MG63 (cell line): Measurements from ENCODE around the gene ST6GALNAC3. TPM values are rescaled to one million over a fixed set of nuclear protein-coding genes. Genes with fewer than 3 reads are reported as not detected.
"Not testable (repeated sequence)": the region's sequence is repeated elsewhere in the genome, so short reads cannot be mapped to it uniquely, and the experiment has no call there.

Experiments used
- DNase-seq: peaks from one replicate; pipeline ENCODE4 v3.0.0-alpha.2; 2020
- H3K27me3 ChIP-seq: fragments of 250-450 bp; sonication (Bioruptor Pico); 2 replicates; pipeline ENCODE4 v1.5.1; 2020; ENCODE audit warnings: mild to moderate bottlenecking, moderate library complexity
- H3K36me3 ChIP-seq: fragments of 250-450 bp; sonication (Bioruptor Pico); 2 replicates; pipeline ENCODE4 v1.5.1; 2020; ENCODE audit warnings: mild to moderate bottlenecking, moderate library complexity
- H3K4me3 ChIP-seq: fragments of 250-450 bp; sonication (Bioruptor Pico); 2 replicates; pipeline ENCODE4 v1.5.1; 2020; ENCODE audit warnings: mild to moderate bottlenecking, moderate library complexity
- H3K9me3 ChIP-seq: fragments of 250-450 bp; sonication (Bioruptor Pico); 2 replicates; pipeline ENCODE4 v1.5.1; 2020; ENCODE audit warnings: mild to moderate bottlenecking, moderate library complexity
- total RNA-seq: library from RNA; depleted of rRNA; stranded (reverse); fragments of >200 nt; shearing (Covaris generic); gene quantifications from 2 replicates; pipeline ENCODE4 v1.2.3, GENCODE V29; 2014; ENCODE audit warnings: low replicate concordance

ST6GALNAC3 gene
- total RNA-seq, 1 experiment from 2014 or later = 5.5 TPM

DNA sequence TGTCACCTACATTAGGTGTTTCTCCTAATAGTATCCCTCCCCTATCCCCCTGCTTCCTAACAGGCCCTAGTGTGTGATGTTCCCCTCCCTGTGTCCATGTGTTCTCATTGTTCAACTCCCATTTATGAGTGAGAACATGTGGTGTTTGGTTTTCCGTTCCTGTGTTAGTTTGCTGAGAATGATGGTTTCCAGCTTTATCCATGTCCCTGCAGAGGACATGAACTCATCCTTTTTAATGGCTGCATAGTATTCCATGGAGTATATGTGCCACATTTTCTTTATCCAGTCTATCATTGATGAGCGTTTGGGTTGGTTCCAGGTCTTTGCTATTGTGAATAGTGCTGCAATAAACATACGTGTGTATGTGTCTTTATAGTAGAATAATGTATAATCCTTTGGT, 267.3 kb downstream of the ST6GALNAC3 start:
- not testable (repeated sequence) for H3K4me3 ChIP-seq, H3K36me3 ChIP-seq, DNase-seq, H3K9me3 ChIP-seq, H3K27me3 ChIP-seq

DNA sequence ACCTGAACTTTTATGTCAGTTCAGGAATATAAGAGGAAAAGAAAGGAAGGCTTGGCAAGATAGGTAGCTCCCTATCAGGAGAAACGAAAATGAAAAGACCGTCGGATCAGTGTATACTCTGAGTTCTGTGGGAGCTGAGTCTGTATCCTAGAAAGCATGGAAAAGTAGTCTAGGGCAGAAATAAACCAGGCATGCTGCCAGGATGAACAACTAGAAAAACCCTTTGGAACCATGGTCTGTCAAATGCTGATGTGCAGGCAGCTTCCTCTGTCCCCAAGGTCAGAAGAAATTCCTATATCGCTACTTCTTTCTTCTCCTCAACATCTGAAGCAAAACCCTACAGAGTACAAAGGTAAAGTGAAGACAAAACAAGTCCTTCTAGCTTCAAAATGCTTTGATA, 268.8 kb downstream of the ST6GALNAC3 start:
- DNase-seq = no peak
- Histone ChIP-seq H3K36me3 (no peaks in the 10 kb centered on the region), H3K4me3 (no peak overlapping the region), H3K9me3 (no peaks in the 10 kb centered on the region), H3K27me3 (peaks cover 6% of the 10 kb centered on the region; the same call in 1 of the 2 replicates)

DNA sequence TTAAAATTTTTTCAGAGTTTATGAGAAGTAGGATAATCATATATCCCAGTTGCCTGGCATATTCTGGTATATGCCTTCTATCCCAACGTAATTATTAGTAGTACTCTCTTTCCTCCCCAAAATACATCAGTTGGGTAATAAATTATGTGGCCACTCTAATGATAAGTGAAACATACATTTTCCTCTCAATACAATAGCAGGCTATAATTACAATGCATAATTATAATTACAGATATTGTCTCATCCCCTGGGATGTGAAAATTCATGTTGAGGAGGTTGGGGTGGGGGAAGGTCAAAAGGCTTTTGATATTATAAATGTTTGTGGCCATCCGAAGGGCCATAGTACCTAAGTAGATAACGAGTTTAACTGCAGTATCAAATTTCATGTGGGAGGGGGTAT, 277.1 kb downstream of the ST6GALNAC3 start:
- H3K27me3 ChIP-seq = peaks cover 6% of the 10 kb centered on the region
- H3K4me3 ChIP-seq = no peak overlapping the region
- H3K36me3 ChIP-seq = no peaks in the 10 kb centered on the region
- H3K9me3 ChIP-seq = no peaks in the 10 kb centered on the region
- DNase-seq = no peak

DNA sequence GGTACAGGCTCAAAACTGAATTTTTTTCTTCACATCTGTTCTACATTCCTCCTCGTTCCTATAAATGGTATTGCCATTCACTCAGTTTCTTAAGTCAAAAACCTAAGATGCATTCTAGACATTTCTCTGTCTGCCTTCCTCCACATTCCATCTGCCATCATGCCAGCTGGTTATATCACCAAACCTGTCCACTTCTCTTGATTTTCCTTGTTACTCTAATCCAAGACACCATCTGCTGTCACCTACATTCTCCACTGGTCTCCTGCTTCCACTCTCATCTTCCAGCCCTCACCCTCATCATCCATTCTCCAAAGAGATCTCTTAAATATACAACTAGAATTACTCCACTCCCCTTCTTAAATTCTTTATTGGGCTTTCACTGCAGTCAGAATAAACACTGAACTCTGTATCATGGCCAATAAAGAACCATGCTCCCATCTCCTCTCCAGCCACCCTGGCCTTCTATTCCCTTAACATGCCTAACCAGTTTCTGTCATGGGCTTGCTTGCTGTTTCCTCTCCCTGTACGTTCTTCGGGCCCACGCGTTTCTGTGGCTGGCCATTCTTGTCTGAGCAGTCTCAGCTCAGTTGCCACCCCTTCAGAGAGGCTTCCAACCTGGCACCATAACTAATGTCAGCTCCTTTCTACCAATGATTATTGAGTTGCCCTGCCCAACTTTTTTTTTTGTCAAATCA, 278.3 kb downstream of the ST6GALNAC3 start:
- H3K36me3 ChIP-seq = no peaks in the 10 kb centered on the region
- no peaks in the 10 kb centered on the region for H3K9me3 ChIP-seq
- peaks cover 2% of the 10 kb centered on the region for H3K27me3 ChIP-seq
- DNase-seq = no peak
- no peak overlapping the region for H3K4me3 ChIP-seq

DNA sequence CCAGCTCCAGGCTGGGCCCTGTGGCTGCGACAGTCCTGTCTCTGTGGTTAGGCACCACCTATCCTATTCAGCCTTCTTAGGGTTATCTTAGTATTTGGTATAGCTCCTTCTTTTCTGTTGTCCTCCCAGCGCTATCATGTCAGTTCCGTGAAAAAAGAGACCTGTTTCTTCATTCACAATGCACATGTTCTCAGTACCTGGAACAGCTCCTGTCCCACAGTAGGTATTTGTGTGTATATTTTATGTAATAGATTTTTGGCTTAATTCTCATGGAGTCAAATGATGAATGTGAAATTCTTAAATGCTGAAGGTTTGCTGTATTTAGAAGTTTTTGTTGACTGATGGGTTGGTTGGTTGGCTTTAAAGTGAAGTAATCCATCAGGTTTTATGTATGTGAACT, 279.7 kb downstream of the ST6GALNAC3 start:
- no peak for DNase-seq
- Histone ChIP-seq H3K9me3 (no peaks in the 10 kb centered on the region), H3K4me3 (no peak overlapping the region), H3K27me3 (no peaks in the 10 kb centered on the region; the same call in 1 of the 2 replicates), H3K36me3 (no peaks in the 10 kb centered on the region)

DNA sequence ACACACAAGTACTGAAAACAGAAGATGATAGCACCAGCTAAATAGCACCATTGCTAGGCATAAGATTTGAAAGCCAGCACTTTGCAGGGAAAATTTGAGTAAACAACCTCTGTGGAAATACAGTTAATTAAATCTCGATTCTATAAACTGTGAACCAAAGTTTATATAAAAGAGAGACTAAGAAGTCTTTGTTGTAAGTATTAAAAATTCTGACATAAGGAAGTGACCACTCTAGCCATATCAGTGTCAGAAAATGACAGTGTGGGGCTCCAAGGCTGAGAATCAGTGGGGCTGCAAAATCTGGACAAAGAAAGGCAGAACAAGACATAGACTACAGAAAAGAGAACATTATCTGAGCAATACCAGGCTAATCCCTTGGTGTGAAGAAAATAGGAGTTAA, 292.2 kb downstream of the ST6GALNAC3 start:
- no peaks in the 10 kb centered on the region for H3K36me3 ChIP-seq
- no peaks in the 10 kb centered on the region for H3K9me3 ChIP-seq
- no peaks in the 10 kb centered on the region for H3K27me3 ChIP-seq
- no peak overlapping the region for H3K4me3 ChIP-seq
- no peak for DNase-seq

DNA sequence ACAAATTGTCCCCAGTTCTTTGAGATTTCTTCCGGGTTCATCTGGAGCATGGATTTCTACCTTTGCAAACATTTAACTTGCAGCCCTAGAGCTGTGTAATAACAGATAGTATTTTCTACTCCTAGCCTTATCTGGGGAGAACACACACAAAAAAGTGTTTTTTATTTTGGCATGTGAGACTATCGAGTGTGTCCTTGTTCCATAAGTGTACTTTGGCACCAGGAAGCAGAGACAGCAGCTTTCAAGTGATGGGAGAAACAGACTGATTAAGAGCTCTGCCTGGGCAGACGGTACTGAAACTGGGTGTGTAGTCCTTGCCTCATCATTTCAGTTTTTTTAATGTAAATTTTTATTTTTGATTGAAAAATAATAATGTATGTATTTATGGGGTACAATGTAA, 297.4 kb downstream of the ST6GALNAC3 start:
- Histone ChIP-seq H3K4me3 (no peak overlapping the region), H3K9me3 (no peaks in the 10 kb centered on the region), H3K36me3 (no peaks in the 10 kb centered on the region), H3K27me3 (no peaks in the 10 kb centered on the region; the same call in 1 of the 2 replicates)
- DNase-seq = no peak

DNA sequence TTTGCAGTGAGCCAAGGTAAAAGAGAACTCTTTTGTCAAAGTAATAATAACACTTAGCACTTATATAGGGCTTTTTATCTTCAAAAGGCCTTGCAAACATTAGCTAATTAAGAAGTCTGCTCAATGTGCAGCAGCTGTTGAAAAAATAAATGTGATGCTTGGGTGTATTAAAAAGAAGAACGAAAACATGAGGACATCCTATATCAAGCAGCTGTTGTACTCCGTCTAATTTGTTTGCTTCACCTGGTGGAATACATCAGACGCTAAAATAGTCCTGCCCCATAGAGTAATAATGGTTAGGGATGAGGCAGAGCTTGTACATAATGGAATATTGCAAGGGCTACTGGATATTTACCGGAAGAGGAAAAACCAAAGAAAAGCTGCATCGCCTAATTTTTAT, 299.5 kb downstream of the ST6GALNAC3 start:
- Histone ChIP-seq H3K9me3 (no peaks in the 10 kb centered on the region), H3K27me3 (no peaks in the 10 kb centered on the region; the same call in 1 of the 2 replicates), H3K4me3 (no peak overlapping the region), H3K36me3 (no peaks in the 10 kb centered on the region)
- no peak for DNase-seq

DNA sequence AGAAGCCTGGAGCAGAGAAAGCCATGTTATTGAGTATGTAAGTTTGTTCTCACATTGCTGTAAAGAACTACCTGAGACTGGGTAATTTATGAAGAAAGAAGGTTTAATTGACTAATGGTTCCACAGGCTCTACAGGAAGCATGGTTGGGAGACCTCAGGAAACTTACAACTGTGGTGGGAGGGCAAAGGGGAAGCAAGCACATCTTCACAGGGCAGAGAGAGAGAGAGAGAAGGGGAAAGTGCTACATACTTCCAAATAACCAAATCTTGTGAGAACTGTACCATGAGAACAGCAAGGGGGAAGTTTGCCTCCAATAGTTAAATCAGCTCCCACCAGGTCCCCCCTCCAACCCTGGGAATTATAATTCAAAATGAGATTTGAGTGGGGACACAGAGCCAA, 302.7 kb downstream of the ST6GALNAC3 start:
- Histone ChIP-seq H3K36me3 (no peaks in the 10 kb centered on the region), H3K27me3 (no peaks in the 10 kb centered on the region; the same call in 1 of the 2 replicates), H3K4me3 (no peak overlapping the region), H3K9me3 (no peaks in the 10 kb centered on the region)
- no peak for DNase-seq

DNA sequence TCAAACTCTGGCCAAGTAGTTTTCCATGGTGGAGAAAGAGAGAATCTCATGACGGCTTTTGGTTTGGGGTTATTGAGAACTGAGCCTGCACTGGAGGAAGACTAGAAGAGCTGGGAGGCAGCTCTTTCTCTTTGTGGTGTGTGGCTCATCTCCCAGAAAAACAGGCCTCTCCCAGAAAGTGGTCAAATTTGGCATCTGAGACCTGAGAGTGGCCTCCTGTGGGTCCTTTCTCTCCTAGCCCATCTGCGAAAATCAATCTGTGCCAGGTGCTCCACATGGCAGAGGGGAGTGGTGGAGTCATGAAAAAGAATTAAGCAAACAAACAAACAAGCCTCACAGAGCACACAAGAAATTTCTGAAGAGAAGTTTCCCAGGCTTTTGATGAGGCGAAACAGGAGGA, 305.0 kb downstream of the ST6GALNAC3 start:
- Histone ChIP-seq H3K27me3 (no peaks in the 10 kb centered on the region), H3K36me3 (no peaks in the 10 kb centered on the region), H3K9me3 (no peaks in the 10 kb centered on the region), H3K4me3 (no peak overlapping the region)
- DNase-seq = peak; percentile 5

DNA sequence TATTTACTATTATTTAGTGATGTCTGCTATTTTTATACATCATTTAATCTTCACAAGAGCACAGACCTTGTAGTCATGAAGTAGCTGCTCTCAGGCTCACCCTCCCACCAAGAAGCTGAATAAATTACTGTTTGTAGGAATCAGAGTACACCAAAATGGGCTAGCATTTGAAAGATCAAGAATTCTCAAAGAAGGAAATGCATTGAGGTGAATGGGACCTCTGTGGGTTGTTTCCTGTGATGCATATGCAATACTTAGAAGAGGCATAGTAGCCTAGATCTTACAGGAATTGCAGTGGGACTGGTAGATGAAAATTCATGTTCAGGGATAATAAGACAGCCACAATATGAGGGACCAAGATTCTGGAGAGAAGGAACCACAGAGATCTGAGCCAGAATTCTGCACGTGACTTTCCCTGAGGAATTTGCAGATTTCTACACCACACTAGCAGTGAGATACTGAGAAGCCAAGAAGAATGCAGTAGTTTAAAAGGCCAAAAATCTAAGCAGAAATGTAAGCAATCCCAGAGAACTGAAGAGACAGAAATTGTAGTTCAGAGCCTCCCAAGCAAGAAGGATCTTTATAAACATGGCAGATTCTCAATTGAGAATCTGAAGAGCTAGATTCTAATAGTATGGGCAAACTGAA, 307.0 kb downstream of the ST6GALNAC3 start:
- no peaks in the 10 kb centered on the region for H3K36me3 ChIP-seq
- no peak for DNase-seq
- H3K4me3 ChIP-seq = no peak overlapping the region
- H3K9me3 ChIP-seq = no peaks in the 10 kb centered on the region
- no peaks in the 10 kb centered on the region for H3K27me3 ChIP-seq

DNA sequence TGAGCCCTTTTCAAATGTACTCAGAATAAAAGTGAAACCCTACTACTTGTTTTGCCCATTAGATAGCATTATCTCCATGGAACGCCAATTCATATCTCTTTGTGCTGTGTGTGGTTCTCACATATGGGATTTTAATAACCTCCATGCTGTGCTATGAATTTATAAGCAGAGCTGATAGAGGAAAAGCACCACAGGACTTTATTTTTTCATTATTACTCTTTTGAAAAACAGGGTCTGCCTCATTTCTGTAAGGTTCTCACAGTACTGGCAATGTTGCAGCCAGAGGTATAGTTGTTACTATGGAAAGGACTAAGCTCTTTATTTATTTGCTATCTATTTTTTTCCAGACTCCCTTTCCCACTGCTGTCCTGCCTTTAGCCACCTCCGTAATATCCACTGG, 313.7 kb downstream of the ST6GALNAC3 start:
- DNase-seq = no peak
- Histone ChIP-seq H3K27me3 (no peaks in the 10 kb centered on the region), H3K9me3 (no peaks in the 10 kb centered on the region), H3K4me3 (no peak overlapping the region), H3K36me3 (no peaks in the 10 kb centered on the region)

DNA sequence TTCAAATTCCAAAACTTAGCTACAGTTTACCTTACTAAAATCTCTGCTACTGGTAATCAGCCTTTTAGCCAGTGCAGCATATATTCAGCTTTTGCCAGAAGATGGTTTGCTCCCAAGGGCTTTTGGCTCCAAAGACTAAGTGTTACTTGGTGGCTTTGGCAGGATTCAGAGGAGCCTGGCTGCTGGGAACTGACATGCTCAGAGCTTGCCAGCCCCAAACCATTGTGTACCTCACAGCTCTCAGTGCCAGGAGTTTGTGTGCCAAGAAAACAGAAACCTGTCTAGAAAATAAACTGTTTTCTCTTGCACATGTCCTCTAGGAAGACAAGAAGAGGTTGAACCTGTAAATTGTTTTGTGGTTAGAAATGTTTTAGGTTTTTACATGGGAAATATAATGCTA, 315.9 kb downstream of the ST6GALNAC3 start:
- Histone ChIP-seq H3K9me3 (no peaks in the 10 kb centered on the region), H3K4me3 (no peak overlapping the region)
- DNase-seq = peak; percentile 33

DNA sequence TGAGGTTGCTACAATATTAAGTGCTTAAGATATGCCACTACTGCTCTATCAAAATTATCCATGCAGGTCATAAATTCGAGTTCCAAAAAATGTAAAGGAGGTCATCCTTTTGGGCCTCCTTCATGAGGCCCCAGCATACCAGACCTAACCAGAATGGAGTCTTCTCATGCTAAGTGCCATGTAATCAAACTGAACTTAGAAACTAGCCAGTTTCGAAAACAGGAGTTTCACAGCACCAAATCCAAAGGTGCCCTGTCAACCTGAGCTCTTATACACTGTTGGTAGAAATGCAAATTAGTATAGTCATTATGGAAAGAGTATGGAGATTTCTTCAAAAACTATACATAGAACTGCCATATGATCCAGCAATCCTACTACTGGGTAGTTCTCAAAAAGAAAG, 320.5 kb downstream of the ST6GALNAC3 start:
- no peak overlapping the region for H3K4me3 ChIP-seq
- H3K27me3 ChIP-seq = peaks cover 4% of the 10 kb centered on the region
- no peaks in the 10 kb centered on the region for H3K9me3 ChIP-seq
- DNase-seq = no peak
- no peaks in the 10 kb centered on the region for H3K36me3 ChIP-seq

More for the DNA sequence above, 315.9 kb downstream of the ST6GALNAC3 start:
- Histone ChIP-seq H3K27me3 (no peaks in the 10 kb centered on the region), H3K36me3 (no peaks in the 10 kb centered on the region)

DNA sequence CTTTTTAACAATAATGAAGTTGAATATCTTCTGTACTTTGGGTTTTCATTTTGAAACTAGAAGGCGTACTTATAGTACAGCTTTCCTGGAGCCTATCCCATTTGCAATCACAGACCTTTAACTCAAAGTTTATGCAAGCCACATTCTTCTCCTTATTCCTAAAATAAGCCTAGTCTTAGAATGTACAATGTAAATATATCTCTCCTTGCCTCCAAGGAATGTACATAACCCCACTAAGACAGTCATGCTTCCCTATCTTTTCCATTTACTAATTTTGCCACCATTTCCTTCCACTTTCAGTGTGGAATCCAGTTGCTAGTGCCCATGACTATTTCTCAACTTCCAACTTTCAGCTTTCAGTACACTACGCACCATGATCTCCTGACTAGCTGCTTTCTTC, 327.6 kb downstream of the ST6GALNAC3 start:
- no peak for DNase-seq
- H3K4me3 ChIP-seq = no peak overlapping the region
- no peaks in the 10 kb centered on the region for H3K36me3 ChIP-seq
- H3K9me3 ChIP-seq = no peaks in the 10 kb centered on the region
- peaks cover 6% of the 10 kb centered on the region for H3K27me3 ChIP-seq

DNA sequence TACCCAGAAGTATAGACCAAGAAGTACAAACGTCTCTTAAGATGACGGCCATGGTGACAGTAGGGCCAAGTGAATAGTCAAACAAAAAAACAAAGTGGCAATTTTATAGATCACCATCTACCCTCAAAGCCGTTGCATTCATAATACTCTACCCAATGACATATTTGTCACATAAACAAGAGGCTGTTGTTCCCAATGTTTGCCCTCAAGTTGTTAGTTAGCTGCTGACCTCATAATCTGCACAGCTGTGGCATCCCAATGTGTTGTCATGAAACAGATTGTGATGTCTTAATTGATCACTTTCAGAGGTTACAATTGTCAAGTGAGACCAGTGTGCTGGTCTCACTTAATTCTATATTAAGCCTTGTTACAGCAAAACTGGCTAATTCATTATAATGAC, 333.8 kb downstream of the ST6GALNAC3 start:
- H3K27me3 ChIP-seq = no peaks in the 10 kb centered on the region; the same call in 1 of the 2 replicates
- no peaks in the 10 kb centered on the region for H3K36me3 ChIP-seq
- H3K4me3 ChIP-seq = no peak overlapping the region
- no peaks in the 10 kb centered on the region for H3K9me3 ChIP-seq
- no peak for DNase-seq

DNA sequence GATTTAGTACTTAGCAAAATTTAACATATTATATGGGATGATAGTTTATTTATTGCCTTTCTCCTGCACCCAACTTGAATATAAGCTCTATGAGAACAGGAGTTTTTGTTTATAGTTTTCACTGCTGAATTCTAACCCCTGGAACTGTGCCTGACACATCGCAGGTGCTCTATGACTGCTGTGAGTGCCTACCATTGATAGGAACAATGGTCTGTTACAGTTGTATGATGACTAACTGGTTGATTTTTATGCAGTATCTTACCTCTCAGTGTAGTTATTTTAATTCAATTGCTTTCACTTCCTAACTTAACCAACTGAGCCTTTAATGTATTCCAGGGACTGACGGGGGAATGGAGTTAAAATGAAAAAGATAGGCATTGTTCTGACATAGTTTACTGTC, 336.0 kb downstream of the ST6GALNAC3 start:
- Histone ChIP-seq H3K4me3 (no peak overlapping the region), H3K36me3 (no peaks in the 10 kb centered on the region), H3K27me3 (no peaks in the 10 kb centered on the region; the same call in 1 of the 2 replicates), H3K9me3 (no peaks in the 10 kb centered on the region)
- no peak for DNase-seq

DNA sequence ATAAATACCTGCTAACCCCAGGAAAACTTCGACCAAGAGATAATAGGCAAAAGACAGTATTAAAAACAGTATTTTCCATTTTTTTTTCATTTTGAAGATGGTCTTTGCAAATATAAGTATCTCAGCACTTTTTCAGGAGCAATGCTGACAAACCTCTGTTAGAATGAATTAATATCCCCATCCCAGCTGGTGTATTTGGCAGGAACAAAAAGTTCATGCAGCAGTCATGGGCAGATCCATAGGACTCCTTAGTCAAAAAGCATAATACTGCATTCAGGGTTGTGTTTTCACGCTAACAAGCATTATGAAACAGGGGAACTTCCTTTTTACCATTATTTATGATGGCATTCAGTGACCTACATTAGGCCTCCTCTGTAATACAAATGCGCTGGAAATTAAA, 344.0 kb downstream of the ST6GALNAC3 start:
- DNase-seq = no peak
- no peaks in the 10 kb centered on the region for H3K9me3 ChIP-seq
- H3K4me3 ChIP-seq = no peak overlapping the region
- H3K27me3 ChIP-seq = no peaks in the 10 kb centered on the region
- no peaks in the 10 kb centered on the region for H3K36me3 ChIP-seq
